ENCODE measurements around the gene GTF2IRD1.
"Not testable (repeated sequence)": the region's sequence is repeated elsewhere in the genome, so short reads cannot be mapped to it uniquely, and the experiment has no call there.

The GTF2IRD1 gene

DNA sequence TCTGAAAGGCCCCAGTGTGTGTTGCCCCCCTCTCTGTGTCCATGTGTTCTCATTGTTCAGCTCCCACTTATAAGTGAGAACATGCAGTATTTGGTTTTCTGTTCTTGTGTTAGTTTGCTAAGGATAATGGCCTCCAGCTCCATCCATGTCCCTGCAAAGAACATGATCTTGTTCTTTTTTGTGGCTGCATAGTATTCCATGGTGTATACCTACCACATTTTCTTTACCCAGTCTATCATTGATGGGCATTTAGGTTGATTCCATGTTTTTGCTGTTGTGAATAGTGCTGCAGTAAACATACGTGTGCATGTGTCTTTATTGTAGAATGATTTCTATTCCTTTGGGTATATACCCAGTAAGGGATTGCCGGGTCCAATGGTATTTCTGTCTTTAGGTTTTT lies 37.8 kb downstream of the GTF2IRD1 start:
- DNase-seq (ENCODE audit: low read depth): not testable (repeated sequence)

DNA sequence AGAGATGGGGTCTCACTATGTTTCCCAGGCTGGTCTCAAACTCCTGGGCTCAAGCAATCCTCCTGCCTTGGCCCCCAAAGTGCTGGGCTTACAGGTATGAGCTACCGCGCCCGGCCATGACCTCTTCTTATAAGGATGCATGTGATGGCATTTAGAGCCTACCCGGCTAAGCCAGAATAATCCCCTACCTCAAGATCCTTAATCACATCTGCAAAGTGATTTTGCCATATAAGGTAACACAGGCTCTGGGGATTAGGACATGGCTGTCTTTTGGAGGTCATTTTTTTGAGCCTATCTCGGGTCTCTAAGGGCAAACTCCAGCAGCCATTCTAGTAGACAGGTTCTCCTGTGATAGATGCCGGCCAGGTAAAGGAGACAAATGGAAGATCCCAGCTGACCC lies 39.6 kb downstream of the GTF2IRD1 start:
- no peak for DNase-seq (ENCODE audit: low read depth)

DNA sequence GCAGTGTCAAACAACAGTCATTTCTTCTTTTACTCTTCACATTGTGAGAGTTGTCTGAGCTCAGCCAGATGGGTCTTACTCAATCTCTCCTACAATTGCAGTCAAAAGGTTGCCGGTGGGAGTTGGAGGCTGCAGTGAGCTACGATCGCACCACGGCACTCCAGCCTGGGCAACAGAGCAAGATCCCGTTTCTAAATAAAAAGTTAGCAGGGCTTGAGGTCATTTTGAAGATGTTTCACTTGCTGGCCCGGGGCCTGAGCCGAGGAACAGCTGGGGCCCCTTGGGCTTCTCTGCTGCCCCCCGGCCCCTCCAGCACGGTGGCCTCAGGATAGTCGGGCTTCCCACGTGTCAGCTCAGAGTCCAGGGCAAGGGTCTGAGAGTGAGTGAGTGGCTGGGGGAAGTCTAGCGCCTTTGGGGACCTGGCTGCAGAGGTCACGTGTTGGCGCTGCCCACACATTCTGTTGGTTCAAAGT lies 40.4 kb downstream of the GTF2IRD1 start:
- DNase-seq (ENCODE audit: low read depth): no peak

GRCh38 chr7:74495112-74496086 lies 41.7 kb downstream of the GTF2IRD1 start:
- no peak for DNase-seq (ENCODE audit: low read depth)

GRCh38 chr7:74496272-74496671 lies 42.6 kb downstream of the GTF2IRD1 start:
- no peak for DNase-seq (ENCODE audit: low read depth)

DNA sequence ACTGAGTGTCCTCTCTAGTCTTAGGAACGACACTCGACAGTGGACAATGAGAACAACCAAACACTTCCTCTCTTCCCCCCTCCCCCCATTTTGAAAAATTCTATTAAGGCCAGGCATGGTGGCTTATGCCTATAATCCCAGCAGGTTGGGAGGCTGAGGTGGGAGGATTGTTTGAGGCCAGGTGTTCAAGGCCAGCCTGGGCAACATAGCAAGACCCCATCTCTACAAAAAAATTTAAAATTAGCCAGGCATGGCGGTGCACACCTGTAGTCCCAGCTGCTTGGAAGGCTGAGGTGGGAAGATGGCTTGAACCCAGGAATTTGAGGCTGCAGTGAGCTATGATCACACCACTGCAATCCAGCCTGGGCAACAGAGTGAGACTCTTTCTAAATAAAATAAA lies 43.1 kb downstream of the GTF2IRD1 start:
- DNase-seq (ENCODE audit: low read depth): not testable (repeated sequence)

DNA sequence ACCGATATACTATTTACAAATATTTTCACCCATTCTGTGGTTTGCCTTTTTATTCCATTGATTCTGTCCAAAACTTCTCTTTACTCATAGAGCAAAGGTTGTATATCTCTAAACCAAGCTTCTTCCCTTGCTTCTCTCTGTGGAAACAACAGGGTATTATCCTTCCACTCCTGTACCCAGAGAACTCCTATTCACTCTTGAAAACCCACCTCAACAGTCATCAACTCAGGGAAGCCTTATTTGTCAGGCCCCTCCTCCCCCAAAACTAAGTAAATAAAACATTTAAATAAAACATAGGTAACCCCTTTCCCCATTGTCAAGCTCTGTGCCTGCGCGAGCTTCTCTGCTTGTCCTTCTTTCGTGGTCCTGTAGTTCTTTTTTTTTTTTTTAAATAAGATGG lies 44.6 kb downstream of the GTF2IRD1 start:
- DNase-seq (ENCODE audit: low read depth): no peak

DNA sequence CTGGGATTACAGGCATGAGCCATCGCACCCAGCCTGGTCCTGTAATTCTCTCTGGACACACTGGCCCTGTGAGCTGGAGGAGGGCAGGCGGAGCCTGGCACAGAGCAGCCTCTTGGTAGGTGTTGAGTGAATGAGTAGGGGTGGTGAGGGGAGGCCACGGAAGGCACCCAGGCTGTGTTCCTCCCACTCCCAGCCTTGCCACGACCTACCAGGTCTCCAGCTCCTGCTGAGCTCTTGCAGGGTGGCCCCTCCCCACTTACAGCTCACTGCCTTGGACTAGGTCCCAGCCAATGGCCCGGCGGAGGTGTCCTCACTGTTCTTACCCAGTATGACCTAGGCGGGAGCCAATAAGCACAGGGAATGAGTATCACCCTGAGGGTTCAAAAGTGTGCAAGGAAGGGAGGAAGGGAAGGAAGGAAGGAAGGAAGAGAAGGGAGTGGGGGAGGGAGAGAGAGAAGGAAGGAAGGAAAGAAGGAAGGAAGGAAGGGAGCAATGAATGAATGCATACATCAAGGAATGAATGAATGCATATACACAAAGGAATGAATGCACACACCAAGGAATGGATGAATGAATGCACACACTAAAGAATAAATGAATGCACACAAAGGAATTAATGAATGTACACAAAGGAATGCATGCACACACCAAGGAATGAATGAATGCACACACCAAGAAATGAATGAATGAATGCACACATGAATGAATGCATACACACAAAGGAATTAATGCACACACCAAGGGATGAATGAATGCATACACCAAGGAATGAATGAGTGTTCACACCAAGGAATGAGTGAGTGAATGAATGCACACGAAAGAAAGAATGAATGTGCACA lies 45.5 kb downstream of the GTF2IRD1 start:
- no peak for DNase-seq (ENCODE audit: low read depth)

DNA sequence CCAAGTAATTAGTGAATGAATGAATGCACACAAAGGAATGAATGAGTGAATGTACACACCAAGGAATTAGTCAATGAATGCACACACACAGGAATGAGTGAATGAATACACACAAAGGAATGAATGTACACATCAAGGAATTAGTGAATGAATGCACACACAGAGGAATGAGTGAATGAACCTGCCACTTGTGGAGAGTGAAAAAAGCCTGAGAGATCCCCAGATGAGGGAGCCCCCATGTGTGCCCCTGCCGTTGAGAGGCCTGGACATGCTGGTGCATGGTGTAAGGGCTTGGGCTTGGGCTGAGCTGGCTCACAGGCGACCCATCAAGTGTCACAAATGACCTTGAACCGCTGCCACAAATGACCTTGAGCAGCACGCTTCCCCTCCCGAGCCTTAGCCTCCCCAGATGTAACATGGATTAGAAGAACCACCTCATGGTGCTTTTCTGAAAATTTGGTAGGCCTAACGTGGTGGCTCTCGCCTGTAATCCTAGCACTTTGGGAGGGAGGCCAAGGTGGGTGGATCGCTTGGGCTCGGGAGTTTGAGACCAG lies 46.2 kb downstream of the GTF2IRD1 start:
- DNase-seq (ENCODE audit: low read depth): no peak

GRCh38 chr7:74501298-74501697 lies 47.6 kb downstream of the GTF2IRD1 start:
- no peak for DNase-seq (ENCODE audit: low read depth)

DNA sequence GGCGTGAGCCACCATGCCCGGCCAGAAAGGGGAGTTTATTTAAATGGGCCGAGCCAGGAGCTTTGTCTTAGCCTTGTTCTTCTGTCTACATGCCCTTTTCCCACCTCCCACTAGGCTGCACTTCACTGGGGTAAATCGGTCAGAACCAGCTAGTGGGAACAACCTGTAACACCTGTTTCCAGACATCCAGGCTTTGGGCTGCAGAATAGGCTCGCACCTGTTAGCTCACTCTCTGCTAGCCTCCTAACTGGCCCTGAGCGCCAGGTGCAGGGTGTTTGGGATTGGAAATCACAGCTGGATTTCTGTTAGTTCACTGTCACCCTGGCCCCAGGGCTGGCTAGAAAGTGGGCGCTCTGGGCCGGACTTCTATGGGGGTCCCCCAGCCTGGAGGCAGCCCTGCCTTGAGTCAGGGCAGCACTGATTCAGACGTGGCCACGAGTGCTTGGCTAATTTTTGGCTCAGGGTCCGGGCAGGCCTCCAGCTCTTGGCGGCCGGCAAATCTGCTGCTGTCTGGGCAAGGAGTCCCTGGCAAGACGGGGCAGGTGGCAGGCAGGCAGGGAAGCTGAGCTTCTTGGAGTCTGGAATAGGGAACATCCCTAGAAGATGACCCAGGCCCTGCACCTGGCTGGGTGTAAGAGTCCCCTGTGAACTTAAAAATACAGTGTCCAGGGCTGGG lies 48.6 kb downstream of the GTF2IRD1 start:
- no peak for DNase-seq (ENCODE audit: low read depth)

DNA sequence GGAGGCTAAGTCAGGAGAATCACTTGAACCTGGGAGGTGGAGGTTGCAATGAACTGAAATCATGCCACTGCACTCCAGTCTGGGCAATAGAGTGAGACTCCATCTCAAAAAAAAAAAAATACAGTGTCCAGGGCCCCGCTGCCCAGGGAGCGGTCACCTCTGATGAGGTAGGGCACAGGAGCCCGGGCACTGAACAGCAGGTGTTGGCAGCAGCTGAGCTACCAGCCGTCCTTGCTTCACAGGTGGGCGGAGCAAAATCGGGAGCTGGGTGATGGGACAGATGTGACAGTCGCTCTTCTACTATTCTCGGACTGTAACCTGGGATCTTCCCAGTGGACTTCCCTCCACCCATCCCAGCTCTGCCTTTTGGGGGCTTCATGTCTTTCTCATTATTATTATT lies 49.4 kb downstream of the GTF2IRD1 start:
- no peak for DNase-seq (ENCODE audit: low read depth)

GRCh38 chr7:74503943-74504342 lies 50.2 kb downstream of the GTF2IRD1 start:
- no peak for DNase-seq (ENCODE audit: low read depth)

DNA sequence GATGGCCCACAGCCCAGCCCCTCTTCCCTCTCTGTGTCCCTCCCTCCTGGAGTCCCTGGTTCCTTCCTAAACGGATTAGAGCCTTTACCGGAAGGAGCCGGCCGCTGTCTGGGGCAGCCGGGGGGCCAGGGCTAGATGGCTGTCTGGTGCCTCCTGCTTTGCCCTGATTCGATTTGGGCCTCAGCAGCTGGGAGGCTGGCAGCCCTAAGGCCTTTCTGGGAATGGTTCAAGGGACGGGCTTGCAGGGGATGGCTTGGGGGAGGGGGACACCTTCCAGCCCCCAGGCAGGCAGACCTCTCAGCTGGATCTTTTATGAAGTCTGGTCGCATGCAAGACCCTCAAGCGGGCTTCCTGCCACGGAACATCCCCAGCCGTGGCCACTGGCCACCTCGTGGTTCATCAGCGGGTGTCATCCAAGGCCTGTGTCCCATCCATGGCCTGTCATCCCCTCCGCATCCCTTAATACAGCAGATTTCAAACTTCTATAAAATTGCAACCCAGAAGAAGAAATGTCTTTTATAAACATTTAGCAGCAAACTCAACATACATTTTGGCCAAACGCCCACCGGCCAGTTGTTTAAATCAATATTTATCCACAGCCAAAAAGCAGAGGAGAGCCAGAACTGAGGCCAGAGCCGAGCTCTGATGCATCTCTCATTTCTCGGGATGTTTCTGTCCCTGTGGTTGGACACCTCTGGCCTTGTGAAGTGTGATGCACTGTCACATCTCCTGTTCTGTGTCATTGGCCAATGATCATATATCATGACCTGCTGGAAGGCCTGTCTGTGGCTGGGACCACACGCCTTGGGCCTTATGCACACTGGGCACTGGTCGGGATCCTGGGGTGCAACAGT lies 52.0 kb downstream of the GTF2IRD1 start:
- DNase-seq (ENCODE audit: low read depth): no peak

DNA sequence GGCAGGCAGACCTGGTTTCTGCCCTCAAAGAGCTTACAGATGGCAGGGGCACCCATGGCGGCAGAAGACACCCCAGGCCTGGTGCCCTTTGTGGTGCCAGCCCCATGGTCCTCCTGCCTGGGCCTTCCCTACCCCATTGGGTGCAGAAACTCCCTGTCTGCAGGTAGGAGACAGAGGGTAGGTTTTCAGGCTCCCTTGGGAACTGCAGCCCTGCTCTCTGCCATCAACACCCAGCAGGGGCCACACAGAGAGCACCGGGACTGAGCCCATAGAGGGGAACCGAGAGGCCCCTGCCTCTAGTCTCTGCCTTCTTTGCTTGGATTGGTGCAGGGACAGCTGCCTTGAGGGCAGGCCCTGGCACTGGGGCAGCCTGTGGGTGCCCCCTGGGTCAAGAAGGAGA lies 52.6 kb downstream of the GTF2IRD1 start:
- no peak for DNase-seq (ENCODE audit: low read depth)

DNA sequence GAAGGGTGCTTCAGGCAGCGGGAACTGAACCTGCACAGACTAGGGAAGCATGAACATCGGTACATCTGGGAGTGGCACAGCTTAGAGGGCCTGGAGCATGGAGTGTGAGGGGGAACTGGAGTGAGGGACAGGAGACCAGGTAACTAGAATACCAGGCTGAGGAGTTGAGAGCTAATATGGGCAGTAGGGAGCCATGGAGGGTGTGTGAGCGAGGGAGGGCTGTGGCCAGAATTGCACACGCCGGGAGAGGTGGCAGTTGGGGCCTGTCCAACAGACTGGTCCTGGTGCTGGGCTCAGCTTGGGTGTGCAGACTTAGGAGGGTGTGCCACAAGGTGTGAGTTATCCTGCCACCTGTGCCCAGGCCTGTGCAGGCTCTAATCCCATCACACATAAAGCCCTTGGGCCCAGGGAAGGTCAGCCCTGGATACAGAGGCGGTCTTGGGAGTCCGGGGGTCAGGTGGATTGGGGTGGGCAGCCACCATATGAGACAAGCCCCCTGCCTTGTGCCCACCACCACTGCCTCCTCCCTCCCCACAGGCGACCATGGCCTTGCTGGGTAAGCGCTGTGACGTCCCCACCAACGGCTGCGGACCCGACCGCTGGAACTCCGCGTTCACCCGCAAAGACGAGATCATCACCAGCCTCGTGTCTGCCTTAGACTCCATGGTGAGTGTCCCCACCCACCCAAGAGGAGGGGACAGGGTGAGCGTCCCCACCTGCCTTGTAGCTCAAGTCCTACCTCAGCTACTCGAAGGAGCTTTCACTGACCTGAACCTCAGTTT lies 54.0 kb downstream of the GTF2IRD1 start:
- no peak for DNase-seq (ENCODE audit: low read depth)

DNA sequence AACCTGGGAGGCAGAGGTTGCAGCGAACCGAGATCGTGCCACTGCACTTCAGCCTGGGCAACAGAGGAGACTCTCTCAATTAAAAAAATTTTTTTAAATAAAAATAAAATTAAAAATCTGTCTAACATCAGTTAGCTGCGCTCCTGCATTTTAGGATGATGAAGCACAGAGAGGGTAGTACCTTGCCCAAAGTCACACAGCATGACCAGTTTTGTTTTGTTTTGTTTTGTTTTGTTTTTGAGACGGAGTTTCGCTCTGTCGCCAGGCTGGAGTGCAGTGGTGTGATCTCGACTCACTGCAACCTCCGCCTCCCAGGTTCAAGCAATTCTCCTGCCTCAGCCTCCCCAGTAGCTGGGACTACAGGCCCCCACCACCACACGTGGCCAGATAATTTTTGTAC lies 55.7 kb downstream of the GTF2IRD1 start:
- not testable (repeated sequence) for DNase-seq (ENCODE audit: low read depth)

- DNase-seq (ENCODE audit: low read depth): no peak
Observed at GRCh38 chr7:74511345-74511744, 57.6 kb downstream of the GTF2IRD1 start.

DNA sequence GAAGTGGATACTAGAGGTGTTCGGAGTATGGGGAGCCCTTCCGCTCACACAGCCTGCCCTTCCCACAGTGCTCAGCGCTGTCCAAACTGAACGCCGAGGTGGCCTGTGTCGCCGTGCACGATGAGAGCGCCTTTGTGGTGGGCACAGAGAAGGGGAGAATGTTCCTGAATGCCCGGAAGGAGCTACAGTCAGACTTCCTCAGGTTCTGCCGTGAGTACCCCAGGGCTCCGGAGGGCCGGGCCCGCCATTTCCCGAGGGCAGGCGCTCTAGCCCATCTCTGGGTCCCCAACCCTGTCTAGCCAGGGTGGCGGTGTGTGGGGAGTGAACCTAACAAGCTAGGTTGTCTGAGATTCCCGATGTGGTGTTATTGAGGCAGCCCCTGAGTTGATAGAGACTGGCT lies 59.1 kb downstream of the GTF2IRD1 start:
- no peak for DNase-seq (ENCODE audit: low read depth)

DNA sequence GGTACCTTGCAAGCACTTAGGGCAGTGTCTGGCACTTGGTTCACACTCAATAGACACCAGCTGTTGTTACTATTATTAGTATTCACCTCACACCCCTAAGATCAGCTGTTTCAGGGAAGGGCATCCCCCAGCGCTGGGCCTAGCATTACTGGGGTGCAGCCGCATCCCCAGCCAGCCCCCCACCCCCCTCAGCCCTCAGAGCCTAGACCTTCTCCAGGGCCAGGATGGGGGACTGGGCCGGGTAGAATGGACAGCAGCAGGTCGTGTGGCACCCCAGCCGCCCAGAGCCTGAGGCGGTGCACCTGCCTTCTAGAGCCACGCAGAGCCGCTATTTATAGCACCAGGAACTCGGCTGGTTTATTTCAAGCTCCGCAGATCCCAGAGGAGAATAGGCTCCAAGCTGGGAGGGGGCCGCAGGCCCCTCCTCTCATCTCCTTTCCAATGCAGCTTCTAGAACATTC lies 60.5 kb downstream of the GTF2IRD1 start:
- no peak for DNase-seq (ENCODE audit: low read depth)

Measured in fibroblast of the conjunctiva (primary cell).